ENCODE data around the gene RBBP7. TPM values are rescaled to one million over a fixed set of nuclear protein-coding genes. Genes with fewer than 3 reads are reported as not detected.

The RBBP7 gene
- polyA plus RNA-seq, 3 donors = 32.2 to 56.8 (median 52.6) TPM

- no peaks in the 10 kb centered on the region for H3K36me3 ChIP-seq (replicated peaks in 1 of 2; ENCODE audit: control insufficient read depth in 1 of 2, insufficient read depth in 2 of 2, low read length in 2 of 2)
- H3K27me3 ChIP-seq (ENCODE audit: control insufficient read depth in 2 of 2, insufficient read depth in 2 of 2, low read length in 2 of 2) = peaks cover 0 to 45% of the 10 kb centered on the region in 2 donors
- H3K4me1 ChIP-seq (ENCODE audit: control insufficient read depth in 1 of 2, insufficient read depth in 2 of 2, low read length in 2 of 2) = peaks cover 17 to 26% of the 10 kb centered on the region in 2 donors
- peaks cover 18% of the 10 kb centered on the region for H4K20me1 ChIP-seq (ENCODE audit: insufficient read depth, low read length)
- peaks cover 0 to 55% (median 2%) of the 10 kb centered on the region in 3 donors for H3K27me3 Mint-ChIP-seq (ENCODE audit: low read depth in 3 of 3)
- DNase-seq = peak in 1 of 3 donors; percentile 14
- peak overlapping the region in 6 of 7 donors; percentile 8 to 85 (median 67) for H3K27ac Mint-ChIP-seq
- peak overlapping the region; percentile 84 for H3K9ac ChIP-seq (ENCODE audit: insufficient read depth, low read length, poor library complexity, severe bottlenecking)
- peak overlapping the region; percentile 74 for H2AFZ ChIP-seq (ENCODE audit: insufficient read depth, low read depth, low read length, poor library complexity, severe bottlenecking)
- H3K4me3 ChIP-seq (replicated peaks in 1 of 3; ENCODE audit: low read depth in 2 of 3, low read length in 3 of 3) = peak overlapping the region; percentile 67 to 86 (median 74)
- peak overlapping the region; percentile 86 for H3K4me2 ChIP-seq (replicated peaks; ENCODE audit: extremely low read depth, low read length, poor library complexity, severe bottlenecking)
- intact Hi-C loops (cut with micrococcal nuclease) = no loop called here
- H3K4me3 Mint-ChIP-seq = peak overlapping the region; percentile 80 to 88
- TF ChIP-seq CTCF (IDR thresholded peaks at IDR 0.05) = no peak
- 17% methylated on average over 1 of the region's 7 CpGs for WGBS (ENCODE audit: insufficient coverage)
- peaks cover 57% of the 10 kb centered on the region for H3K79me2 ChIP-seq (ENCODE audit: insufficient read depth, low read length)
- H3K9me3 ChIP-seq (replicated peaks in 1 of 2; ENCODE audit: control insufficient read depth in 1 of 2, insufficient read depth in 1 of 2, low read length in 2 of 2) = peaks cover 0 to 19% of the 10 kb centered on the region in 2 donors
- H3K9me3 Mint-ChIP-seq = peaks cover 0 to 20% (median 11%) of the 10 kb centered on the region in 7 donors
- H3K4me1 Mint-ChIP-seq = peaks cover 28% of the 10 kb centered on the region
- peaks cover 3% of the 10 kb centered on the region in 2 donors for H3K36me3 Mint-ChIP-seq
- H3K27ac ChIP-seq (ENCODE audit: low read depth in 1 of 2, low read length in 2 of 2) = peak overlapping the region in 1 of 2 donors; percentile 67
Measured at GRCh38 chrX:16868920-16869319, 1.2 kb downstream of the RBBP7 start.

- Histone ChIP-seq H3K9ac (ENCODE audit: insufficient read depth, low read length, poor library complexity, severe bottlenecking) (no peak overlapping the region), H3K27me3 (ENCODE audit: control insufficient read depth in 2 of 2, insufficient read depth in 2 of 2, low read length in 2 of 2) (peaks cover 0 to 44% of the 10 kb centered on the region in 2 donors), H3K4me3 (replicated peaks in 1 of 3; ENCODE audit: low read depth in 2 of 3, low read length in 3 of 3) (no peak overlapping the region), H2AFZ (ENCODE audit: insufficient read depth, low read depth, low read length, poor library complexity, severe bottlenecking) (no peak overlapping the region), H3K36me3 (replicated peaks in 1 of 2; ENCODE audit: control insufficient read depth in 1 of 2, insufficient read depth in 2 of 2, low read length in 2 of 2) (peaks cover 0 to under 1% of the 10 kb centered on the region in 2 donors), H3K79me2 (ENCODE audit: insufficient read depth, low read length) (peaks cover 66% of the 10 kb centered on the region), H3K4me2 (replicated peaks; ENCODE audit: extremely low read depth, low read length, poor library complexity, severe bottlenecking) (peak overlapping the region; percentile 86), H3K4me1 (ENCODE audit: control insufficient read depth in 1 of 2, insufficient read depth in 2 of 2, low read length in 2 of 2) (peaks cover 17 to 26% of the 10 kb centered on the region in 2 donors), H3K9me3 (replicated peaks in 1 of 2; ENCODE audit: control insufficient read depth in 1 of 2, insufficient read depth in 1 of 2, low read length in 2 of 2) (peaks cover 0 to 19% of the 10 kb centered on the region in 2 donors), H3K27ac (ENCODE audit: low read depth in 1 of 2, low read length in 2 of 2) (no peak overlapping the region), H4K20me1 (ENCODE audit: insufficient read depth, low read length) (peaks cover 18% of the 10 kb centered on the region)
- peak overlapping the region in 1 of 7 donors; percentile 54 for H3K27ac Mint-ChIP-seq
- intact Hi-C loops (cut with micrococcal nuclease) = no loop called here
- H3K27me3 Mint-ChIP-seq (ENCODE audit: low read depth in 3 of 3) = peaks cover 0 to 54% (median 2%) of the 10 kb centered on the region in 3 donors
- no CpG with 5 or more reads among the region's 6 CpGs for whole genome bisulfite sequencing (ENCODE audit: insufficient coverage)
- no peak overlapping the region for H3K4me3 Mint-ChIP-seq
- TF ChIP-seq CTCF (IDR thresholded peaks at IDR 0.05) = no peak
- H3K4me1 Mint-ChIP-seq = peaks cover 28% of the 10 kb centered on the region
- no peak for DNase-seq
- H3K9me3 Mint-ChIP-seq = peaks cover 0 to 20% (median 8%) of the 10 kb centered on the region in 7 donors
- peaks cover 6 to 8% of the 10 kb centered on the region in 2 donors for H3K36me3 Mint-ChIP-seq
Measured at GRCh38 chrX:16867947-16868346, 2.2 kb downstream of the RBBP7 start.
